NCI-H226 (cell line): ENCODE measurements around the gene ATP2B2.

Experiments
- DNase-seq: peaks from one replicate; pipeline ENCODE4 v3.0.0-alpha.2; 2015

The ATP2B2 gene

DNA sequence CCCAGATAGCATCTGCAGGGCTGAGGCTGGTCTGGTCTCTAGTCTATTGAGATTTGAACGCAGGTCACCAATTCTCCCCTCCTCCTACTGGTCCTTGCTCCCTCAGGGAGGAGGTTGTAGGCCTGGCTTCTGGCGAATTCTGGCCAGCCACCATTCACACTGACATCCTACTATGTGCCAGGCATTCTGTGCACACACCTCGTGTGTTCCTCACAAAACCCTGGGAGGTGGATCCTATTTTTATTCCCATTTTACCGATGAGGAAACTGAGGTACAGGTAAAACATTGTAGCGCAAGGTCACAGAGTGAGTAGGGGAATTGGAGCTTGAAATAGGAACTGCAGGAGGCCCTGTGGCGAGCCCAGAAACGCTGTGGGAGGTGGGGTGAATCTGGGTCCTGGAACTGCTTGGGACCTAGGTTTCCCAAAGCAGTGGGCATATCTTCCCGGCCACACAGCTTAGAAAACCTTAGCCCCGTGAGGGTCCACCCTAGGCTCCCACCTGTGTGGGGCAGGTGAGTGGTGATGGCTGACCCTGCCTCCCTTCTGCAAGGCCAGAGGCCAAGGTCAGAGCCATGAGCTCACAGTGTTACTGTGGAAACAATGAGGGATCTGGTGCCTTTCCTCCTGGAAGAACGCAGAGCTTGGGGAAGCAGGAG is 4.8 kb upstream of the ATP2B2 start:
- DNase-seq = no peak

DNA sequence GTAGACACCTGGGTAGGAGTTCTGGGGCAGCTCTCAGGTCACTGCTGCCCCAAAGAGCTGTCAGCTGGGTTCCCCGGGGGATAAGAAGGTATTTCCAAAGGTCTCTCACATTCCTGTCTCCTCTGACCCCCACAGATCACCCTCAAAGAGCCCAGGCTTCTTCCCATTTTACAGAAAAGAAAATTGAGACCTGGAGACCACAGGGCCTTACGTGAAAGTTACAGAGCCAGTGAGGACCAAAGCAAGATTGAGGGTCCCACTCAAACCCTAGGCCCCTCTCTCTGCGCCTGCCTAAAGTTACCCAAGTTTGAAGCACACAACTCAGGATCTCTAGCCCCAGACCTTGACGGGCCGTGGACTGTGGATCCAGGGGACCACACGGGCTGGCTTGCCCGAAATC is 3.9 kb upstream of the ATP2B2 start:
- no peak for DNase-seq

DNA sequence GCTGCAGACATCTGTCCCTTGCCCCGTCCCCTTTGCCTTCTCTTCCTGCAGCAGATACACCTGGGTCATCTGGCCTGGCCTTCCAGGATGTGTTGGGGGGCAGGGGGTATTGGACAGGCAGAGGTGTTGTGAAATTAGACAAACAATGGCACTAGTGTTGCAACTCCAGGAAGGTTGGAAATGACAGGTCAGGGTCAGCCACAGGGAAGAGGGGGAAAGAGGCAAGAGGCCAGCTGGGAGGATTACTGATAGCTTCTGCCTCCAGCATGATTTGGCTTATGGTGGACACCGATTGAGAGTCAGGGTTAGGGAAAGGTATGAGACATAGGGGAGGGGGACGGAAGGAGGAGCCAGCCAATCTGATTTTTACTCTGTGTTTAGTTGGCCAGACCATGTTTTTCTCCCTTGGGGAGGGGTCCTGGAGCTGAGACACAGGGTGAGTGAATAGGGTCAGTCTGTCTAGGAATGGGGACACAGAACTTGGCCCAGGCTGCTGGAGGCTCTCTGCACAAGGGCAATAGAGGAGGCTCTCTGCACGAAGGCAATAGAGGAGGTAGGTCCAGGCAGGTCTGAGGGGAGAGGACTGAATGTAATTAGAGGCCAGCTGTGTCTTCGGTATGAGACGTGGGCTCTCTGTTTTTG is 3.4 kb upstream of the ATP2B2 start:
- no peak for DNase-seq

DNA sequence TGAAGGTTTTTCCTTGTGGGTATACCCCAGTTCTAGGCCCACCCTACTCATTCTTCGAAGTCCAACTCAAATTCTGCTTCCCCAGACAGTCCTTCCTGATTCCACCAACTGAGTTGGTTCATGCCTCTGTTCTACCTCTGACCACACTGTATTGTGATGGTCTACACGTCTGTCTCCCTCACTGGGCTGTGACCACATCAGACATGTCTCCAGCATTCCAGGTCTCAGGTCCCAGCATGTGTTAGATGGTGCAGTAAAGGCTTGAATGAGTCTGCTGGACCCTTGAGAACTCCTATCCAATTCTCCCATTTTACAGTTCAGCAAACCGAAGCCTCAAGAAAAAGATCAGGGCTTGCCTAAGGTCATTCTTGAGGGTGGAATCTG is 2.8 kb upstream of the ATP2B2 start:
- no peak for DNase-seq

DNA sequence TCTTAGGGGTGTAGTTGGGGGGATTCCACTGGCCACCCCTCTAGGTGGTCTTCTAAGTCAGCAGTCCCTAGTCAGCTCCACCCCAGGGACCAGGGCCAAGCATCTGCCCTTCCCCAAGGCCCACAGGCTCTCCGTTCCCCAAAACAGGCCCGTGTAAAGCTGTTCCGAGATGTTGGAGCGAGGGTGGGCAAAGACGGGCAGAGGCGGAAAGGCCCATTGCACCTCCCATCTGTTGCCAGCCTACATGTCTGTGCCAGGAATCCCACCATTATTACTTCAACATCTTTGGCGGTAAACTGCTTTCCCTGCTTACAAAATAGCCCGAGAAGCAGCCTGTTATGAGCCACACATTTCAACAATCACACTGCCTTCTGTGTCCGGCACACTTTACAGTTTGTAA is 1.9 kb upstream of the ATP2B2 start:
- DNase-seq = no peak

DNA sequence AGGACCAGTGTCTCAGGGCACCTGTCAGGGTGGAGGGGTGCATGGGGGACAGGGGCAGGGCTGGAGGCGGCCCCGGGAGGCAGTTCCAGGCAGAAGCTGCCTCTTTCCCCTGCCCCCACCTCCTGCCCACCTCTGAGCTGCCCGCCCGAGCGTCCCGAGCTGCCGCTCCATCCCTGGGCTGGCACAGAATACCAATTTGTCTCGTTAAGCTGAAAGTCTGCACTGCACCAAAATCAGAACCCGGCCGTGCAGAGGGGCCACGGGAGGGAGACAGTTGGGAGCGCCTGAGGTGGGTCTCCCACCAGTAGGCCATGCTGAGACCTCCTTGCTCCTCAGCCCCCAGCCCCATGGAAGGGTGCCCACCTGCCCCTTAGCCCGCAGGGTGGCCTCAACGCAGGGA is 1.3 kb upstream of the ATP2B2 start:
- DNase-seq = no peak

DNA sequence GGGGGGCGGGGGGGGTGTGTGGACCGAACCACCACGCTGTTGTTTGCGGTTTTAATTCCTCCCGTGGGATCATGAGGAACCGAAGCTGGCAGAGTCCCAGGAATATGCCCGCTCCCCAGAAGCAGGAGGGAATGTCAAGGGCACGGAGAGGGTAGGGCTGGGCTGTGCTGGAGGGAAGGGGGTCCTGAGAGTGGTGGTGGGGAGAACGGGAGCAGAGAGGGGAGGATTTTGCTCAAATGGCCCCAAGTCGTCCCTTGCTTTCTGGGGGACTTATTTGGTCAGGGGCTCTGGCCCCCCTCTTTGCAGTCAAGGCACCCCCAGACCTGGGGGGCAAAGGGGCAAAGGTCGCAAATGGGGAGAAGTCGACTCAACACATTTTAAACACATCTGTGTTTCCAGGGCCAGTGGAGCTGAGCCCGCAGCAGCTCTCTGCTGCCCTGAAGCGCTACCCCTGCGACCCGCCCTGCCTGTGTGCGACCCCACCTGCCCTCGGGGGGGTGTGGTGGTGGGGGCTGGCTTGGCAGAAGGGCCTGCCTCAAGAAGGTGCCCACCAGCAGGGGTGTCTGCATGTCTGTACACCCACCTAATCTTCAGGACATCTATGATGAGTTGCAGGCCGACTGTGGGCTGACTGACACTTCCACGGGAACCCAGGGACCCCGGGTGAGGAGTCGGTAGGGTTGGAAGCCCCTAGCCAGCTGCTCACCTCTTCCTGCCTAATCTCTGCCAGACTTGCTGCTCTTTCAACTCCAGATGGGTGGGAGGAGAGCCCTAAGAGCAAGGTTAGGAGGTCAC is 602 bp upstream of the ATP2B2 start:
- DNase-seq = no peak

DNA sequence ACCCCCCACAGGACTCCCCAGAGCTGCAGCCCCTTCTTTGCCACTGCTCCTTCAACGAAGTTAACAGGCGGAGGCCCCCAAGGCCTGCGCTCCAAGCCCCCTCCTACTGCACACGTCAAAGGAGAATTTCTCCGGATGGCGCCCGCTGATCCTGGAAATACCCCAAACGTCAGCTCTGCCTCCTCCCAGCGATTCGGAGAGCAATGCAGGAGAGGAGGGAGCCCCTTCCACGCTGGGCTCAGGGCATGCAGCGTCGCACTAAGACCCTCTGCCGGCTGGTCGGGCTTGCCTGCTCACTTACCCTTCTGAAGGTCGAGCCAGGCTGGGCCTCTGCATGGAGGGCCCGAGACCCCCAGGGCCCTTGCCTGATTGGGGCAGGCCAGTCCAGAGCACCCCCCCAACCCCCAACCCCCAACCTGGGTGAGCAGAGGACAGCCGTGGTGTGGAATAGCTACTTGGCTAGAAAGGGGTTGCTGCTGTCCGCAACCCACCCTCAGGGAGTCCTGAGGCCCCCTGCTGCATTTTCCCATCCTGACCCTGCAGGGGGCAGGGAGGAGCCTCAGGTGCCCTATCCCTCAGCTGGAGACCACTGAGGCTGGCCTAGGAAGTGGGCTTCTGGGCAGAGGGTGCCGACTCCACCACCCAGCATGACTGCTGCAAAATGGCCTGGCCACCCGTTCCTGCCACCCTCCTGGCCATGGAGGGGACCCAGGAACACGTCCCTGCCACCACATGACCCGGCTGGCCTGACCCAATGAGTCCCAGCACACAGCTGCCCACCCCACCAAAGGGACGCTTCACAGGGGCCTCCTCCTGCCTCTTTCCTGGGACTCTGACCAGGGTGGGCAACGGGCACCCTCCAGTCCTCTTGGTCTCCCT is 976 bp downstream of the ATP2B2 start:
- DNase-seq = no peak

DNA sequence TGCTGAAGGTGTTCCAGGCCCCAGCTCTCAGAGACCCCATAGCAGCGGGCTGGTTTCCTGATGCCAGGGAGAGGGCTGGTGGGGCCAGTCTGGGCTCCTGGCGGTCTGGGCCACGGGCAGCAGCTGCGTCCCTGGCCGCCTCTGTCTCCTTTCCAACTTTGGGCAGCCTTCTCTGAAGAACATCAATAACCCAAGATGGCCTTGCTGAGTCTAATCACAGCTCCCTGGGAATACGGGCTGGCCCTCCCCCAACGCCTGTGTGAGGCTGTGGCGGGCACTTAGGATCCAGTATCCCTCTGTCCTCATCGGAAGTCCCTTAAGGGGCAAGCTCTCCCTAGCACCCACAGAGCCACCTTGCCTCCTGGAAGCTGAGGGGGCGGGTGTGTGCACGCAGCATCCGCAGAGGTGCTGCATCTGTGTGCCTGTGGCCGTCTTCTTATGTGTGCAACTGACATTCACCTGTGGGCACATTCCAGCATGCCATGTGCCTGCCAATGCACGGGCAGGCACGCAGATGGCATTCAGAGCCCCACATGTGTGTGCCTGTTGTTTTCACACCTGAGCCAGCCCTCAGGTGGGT is 2.1 kb downstream of the ATP2B2 start:
- DNase-seq = no peak

DNA sequence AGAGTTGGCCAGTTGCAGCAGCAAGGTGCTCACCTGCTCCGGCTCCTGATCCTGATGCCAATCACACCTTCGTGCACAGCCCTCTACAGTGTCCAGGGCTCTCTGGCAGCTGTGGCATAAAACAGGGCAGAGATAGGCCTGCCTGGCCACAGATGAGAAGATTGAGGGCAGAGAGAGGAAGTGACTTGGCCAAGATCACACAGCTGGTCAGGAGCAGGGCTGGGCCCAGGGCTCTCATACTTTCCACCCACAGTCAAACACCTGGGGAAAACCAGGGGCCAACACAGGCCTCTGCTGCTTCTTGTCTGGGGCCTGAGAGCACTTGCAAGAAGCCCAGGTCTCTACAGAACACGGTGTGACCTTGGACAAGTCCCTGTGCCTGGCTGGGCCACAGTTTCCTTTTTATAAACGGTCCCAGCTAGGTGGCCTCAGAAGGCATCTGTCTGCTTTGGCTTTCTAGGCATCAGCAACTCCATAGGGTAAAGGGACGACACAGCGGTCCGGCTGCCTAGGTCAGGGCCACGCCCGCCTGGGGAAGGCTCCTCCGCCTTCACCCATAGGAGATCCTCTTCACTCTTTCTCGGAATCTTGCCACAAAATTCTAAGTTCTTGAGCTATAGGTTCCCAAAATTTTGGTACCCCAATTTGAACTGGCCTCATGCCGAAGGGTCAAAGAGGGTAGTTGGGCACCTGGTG is 3.1 kb downstream of the ATP2B2 start:
- DNase-seq = no peak

DNA sequence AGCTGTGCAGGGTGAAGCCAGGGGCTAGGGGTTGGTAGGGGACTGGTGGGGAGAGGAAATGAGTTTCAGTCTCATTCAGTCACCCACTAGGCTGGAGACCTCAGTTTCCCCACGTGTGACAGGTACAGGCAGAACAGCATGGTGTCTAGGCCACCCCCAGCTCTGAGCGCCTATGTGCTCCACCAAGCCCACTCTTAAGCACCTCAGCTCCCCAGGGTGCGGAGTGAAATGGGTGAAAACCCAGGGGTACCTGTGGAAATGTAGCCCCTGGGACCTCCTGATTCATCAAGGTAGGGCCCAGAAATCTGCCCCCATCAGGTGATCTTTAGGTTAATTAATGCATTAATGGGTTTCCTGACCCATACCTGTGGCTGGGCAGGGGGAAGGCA is 3.7 kb downstream of the ATP2B2 start:
- DNase-seq = no peak

DNA sequence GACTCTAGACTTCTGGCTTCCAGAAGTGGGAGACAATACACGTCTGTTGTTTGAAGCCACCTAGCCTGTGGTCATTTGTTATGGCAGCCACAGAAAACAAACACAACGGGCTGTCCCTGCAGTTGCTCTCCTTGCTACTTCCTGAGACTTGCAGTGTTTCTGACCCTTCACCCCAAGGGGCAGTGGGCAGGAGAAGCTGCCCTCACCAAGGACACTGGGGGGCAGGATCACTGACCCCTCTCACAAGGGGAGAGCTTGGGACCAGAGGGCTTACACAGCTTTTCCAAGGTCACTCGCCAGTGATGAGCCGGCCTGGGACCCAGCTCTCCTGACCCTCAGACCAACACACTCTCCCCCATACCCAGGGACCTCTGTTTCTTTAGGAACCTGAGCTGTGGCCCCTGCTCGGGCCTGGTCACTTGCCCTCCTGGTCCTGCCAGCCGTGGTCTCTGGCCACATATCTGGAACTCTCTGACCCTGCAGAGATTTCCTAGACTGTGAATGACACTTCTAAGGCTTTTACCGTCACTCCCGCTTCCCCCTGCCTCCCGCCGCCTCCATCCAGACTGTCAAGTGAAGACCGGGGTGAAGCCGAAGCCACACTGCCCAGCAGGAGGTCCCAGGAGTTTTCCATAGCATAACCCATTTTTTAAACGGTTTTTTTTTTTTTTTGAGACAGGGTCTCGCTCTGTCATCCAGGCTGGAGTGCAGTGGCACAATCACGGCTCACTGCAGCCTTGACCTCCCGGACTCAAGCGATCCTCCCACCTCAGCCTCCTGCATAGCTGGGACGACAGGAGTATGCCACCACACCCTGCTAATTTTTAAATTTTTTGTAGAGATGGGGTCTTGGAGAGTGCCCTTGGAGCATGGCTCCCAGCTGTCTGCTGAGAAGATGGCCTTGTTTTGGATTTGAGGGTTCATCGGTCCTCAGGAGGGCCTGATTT is 4.4 kb downstream of the ATP2B2 start:
- no peak for DNase-seq

DNA sequence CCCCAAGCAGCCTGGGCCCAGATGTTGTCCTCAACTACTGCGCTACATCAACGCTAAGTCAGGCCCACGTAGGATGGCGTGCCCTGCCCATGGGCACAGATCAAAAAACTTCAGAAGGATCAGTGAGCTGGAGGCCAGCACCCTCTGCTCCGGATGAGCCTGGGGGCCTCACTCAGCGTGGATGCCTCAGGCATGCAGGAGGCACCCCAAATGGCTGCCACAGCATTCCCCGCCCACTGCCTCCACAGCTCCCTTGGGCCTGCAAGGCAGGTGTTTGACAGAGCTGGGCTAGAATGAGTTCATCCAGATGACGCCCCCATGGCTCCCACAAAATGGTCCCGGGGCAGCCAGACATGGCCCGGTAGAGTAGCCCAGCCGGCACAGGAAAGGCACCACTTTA is 7.1 kb downstream of the ATP2B2 start:
- DNase-seq = no peak

DNA sequence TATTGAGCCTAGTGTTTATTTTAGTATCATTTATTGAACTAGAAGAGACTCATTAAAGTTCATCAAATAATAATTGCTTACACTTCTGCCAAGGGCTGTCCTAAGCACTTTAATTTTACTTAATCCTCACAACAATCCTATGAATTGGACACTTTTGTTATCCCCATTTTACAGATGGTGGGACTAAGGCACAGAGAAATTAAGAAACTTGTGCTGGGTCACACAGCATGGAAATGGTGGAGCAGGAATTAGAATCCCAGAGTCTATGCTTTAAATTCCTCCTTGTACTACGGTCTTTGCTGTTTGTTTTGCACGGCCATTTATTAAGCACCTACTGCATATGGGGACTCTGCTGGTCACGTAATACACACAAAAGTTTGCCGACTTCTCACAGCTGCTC is 7.9 kb downstream of the ATP2B2 start:
- no peak for DNase-seq

DNA sequence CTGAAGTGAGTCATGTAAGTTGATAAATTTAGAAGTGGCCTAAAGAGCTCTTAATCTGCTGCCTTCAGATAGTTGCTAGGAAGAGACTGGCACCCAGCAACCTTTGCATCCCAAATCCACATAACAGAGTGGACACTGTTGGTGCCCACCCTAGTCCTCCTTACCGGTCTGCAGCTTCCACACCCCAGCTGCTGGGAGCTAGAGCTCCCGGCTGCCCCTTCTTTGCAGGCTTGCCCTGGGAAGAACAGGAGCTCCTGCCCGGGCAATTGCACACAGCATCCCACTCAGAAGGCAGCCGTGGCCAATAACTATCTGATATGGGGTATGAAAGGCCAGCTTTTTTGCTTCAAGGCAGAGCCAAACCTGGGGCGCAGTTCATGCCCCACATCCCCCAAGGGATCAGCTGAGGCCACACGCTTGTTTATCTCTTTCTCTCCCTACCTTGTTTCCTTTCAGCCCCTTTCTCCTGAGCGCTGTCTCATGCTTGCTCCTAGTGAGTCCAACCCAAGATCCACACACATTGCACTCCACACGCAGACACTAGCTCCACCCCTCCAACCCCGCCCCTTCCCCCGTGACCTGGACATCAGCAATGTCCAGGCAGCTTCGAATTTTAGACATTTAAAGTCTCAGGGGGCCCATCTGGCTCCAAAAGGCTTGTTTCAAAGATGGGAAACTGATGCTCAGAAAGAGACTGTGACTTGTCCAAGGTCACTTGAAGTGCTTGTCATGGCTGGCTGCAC is 9.1 kb downstream of the ATP2B2 start:
- DNase-seq = no peak

DNA sequence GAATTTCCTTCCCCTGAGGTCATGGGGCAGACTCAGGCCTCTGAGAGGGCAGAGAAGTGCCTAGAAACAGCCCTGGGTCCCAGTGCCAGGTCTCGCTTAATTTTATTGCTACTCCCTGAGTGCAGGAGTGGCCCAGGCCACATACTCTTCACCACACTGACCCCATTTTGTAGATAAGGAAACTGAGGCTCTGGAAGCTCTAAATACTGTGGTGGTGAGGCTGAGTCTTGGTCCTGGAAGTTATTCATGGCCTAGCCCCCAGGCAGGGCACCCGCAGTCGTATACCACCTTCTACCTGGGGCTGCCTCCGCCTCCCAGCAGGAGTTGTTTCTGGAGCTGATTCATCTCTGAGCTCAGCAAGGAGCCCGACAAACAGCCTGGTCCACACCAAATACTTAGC is 9.8 kb downstream of the ATP2B2 start:
- no peak for DNase-seq

DNA sequence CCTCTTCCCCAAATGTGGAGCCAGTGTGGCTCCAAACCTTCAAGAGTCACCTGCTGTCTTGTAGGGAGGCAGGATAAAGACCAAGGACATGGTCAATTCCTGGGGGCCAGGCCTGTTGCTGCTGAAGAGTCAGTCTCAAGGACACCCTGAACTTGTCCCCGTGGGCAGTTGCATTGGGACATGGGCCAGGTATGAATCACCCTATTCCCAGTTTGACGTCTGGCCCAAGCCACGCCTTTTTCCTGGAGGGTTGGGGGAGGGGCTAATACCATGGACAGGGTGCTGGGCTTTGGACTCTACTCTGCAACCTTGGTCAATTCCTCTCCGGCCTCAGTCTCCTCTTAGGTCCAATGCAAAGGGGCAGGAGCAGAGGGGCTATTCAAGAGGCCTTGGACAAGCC is 10.4 kb downstream of the ATP2B2 start:
- DNase-seq = no peak

DNA sequence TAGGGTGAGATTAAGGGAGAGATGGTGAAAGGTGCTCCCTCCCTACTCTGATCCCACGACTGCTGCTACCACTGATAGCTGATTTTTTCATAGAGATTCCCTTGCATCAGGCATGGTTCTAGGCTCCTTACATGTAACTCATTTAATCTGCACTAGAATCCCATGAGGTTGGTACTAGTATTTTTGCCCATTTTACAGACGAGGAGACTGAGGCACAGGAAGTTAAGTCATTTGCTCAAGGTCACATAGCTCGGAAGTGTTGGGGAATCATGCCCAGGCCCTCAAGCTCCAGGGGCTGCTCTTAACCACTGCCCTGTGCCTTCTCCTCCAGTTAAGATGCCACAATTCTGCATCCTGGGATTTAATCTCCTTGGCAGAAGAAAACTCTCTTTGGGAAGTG is 11.2 kb downstream of the ATP2B2 start:
- no peak for DNase-seq

DNA sequence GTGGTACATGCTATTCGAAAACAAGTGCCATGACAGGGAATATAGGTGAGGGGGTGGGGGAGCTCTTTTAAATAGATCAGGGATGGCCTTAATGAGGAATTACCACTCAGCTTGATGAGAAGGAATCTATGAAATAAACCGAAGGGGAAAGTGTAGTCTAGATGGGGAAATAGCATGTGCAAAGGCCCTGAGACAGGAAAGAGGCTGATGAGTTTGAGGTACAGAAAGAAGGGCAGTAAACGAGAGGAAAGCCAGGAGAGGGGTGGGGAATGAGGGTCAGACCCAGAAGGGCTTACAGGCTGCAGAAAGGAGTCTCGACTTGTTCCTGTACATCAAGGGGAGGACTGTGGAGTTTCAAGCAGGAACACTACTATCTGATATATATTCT is 12.2 kb downstream of the ATP2B2 start:
- DNase-seq = no peak
